Measurements from ENCODE around the gene IQCE. TPM values are rescaled to one million over a fixed set of nuclear protein-coding genes. Genes with fewer than 3 reads are reported as not detected.

The IQCE gene
- total and polyA plus RNA-seq, 10 of the 15 experiments (the other 5 are each of a cell fraction or from before 2014, with no cell fraction given), result 0.37 to 8.1 (median 3.7) TPM

DNA sequence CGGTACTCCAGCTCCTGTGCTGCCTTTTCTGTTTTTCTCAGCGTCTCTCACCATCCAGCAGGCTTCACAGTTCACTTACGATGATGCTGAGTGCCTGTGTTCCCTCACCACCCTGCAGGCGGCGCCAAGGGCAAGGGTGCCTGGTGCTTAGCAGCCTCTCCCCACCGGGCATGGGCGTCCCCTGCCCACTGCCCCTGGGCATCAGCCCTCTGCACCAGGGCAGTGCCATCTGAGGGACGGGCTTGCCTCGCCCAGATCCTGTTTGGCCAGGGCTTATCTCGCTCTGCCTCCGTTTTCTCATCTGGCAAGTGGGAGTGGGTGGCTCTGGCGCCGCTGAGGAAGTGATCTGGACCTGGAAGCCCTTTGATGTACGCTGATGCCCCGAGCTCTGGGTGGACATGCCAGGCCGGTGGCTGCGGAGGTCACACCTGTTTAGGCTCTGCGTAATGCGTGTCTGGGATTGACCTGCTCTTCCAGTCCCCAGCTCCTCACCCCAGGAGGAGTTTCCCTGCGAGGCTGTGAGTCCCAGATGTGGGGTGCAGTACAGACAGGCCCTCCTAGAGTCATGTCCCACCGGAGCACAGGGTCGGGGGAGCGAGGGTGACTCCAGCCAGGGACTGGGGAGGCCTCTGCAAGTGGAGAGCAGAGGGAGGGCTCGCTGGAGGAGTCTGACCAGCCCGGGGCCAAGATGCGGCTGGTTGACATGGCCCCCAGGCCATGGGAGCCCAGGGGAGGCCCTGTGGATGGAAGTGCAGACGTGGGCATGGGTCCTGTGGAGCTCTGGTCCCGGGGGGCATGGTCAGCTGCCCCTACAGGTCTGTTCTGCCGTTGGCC is 84.8 kb downstream of the IQCE start:
- H3K36me3 ChIP-seq (ENCODE audit: control insufficient read depth in 2 of 2, insufficient read depth in 2 of 2, low read length in 1 of 2), result peaks cover 0 to 11% of the 10 kb centered on the region in 2 experiments; a peak in 3 of 4 replicates
- CTCF ChIA-PET, result interaction anchor here (0.7 to 4.1 kb wide), 8 partner anchors 12 to 91 kb away, joined by 3 to 26 read pairs (median 5); partner anchors contain the start of gene TTYH3
- POLR2A ChIA-PET, result interaction anchor here (0.6 to 2.9 kb wide), 3 partner anchors 10 to 16 kb away, joined by 3 to 8 read pairs (median 5); no protein-coding TSS in a partner anchor
- H3K4me1 ChIP-seq (ENCODE audit: control insufficient read depth, insufficient read depth, low read length), result peaks cover 30% of the 10 kb centered on the region
- H3K9me3 ChIP-seq (replicated peaks; ENCODE audit: control insufficient read depth, insufficient read depth, low read length), result no peaks in the 10 kb centered on the region
- H3K4me3 ChIP-seq, result no peak overlapping the region
- no peak overlapping the region for H3K9ac ChIP-seq (ENCODE audit: control insufficient read depth, insufficient read depth, low read length)
- no peak overlapping the region for H3K4me2 ChIP-seq (ENCODE audit: control insufficient read depth, insufficient read depth)
- H2AFZ ChIP-seq (ENCODE audit: control insufficient read depth, low read depth, low read length), result no peak overlapping the region
- BruUV-seq (replicated peaks), result no TSS peak
- peaks cover 7% of the 10 kb centered on the region for H3K79me2 ChIP-seq (ENCODE audit: control insufficient read depth, insufficient read depth, low read length)
- SMC1A ChIA-PET (ENCODE audit: uncharacterized antibody, unreplicated experiment), result interaction anchor here (0.7 to 4.0 kb wide), 4 partner anchors 13 to 77 kb away, joined by 3 to 17 read pairs (median 6); partner anchors contain the start of gene TTYH3
- H3K27me3 ChIP-seq (replicated peaks in 1 of 2; ENCODE audit: control insufficient read depth in 2 of 2, insufficient read depth in 2 of 2, low read length in 1 of 2), result no peaks in the 10 kb centered on the region
- ATAC-seq, result 0 out of 3 replicates have a peak, but pooled peaks have one; percentile 2
- FAIRE-seq, result no peak
- no peak for DNase-seq (ENCODE audit: low read depth, low spot score)
- no peaks in the 10 kb centered on the region for H4K20me1 ChIP-seq (ENCODE audit: control insufficient read depth, insufficient read depth)
- in situ Hi-C loops (cut with MboI), result no loop called here
- 75% methylated on average over 27 of the region's 29 CpGs for WGBS (ENCODE audit: insufficient coverage, insufficient replicate concordance, low lambda C conversion rate, missing lambda C conversion rate)
- RAD21 ChIA-PET (ENCODE audit: unreplicated experiment), result interaction anchor here (1.6 kb wide), 1 partner anchor 28 kb away, joined by 3 read pairs; no protein-coding TSS in a partner anchor
- no peak for TF ChIP-seq STAT1 (conservative IDR thresholded peaks at IDR 0.05)
- TF ChIP-seq CTCF (IDR thresholded peaks at IDR 0.05 in 2 of 3, conservative IDR thresholded peaks at IDR 0.05 in 1 of 3; ENCODE audit: control insufficient read depth in 2 of 3, extremely low read depth in 1 of 3, insufficient read depth in 1 of 3, low read depth in 3 of 3, low read length in 3 of 3), result peak; percentile 8 to 42 (median 26); a peak in 2 of 6 replicates
- no peak overlapping the region for H3K27ac ChIP-seq (ENCODE audit: control insufficient read depth, insufficient read depth)
- intact Hi-C loops (cut with micrococcal nuclease; ENCODE audit: unreplicated experiment), result no loop called here
